ENCODE measurements around the gene POC5. TPM values are rescaled to one million over a fixed set of nuclear protein-coding genes. Genes with fewer than 3 reads are reported as not detected.

The POC5 gene
- total and polyA plus RNA-seq, 2 experiments from 2014 or later, result 4.6 to 19.2 TPM

- no peaks in the 10 kb centered on the region for H4K20me1 ChIP-seq (ENCODE audit: insufficient read depth, poor library complexity, severe bottlenecking)
- TF ChIP-seq EZH2phosphoT487 (IDR thresholded peaks at IDR 0.05; ENCODE audit: low read depth, severe bottlenecking, unreplicated experiment) (no peak), CTCF (IDR thresholded peaks at IDR 0.05; ENCODE audit: poor library complexity) (no peak), EZH2 (IDR thresholded peaks at IDR 0.05; ENCODE audit: borderline replicate concordance) (no peak)
- no peaks in the 10 kb centered on the region for H3K9me2 ChIP-seq (replicated peaks; ENCODE audit: insufficient read depth)
- peaks cover 31% of the 10 kb centered on the region for H3K79me2 ChIP-seq
- no peaks in the 10 kb centered on the region for H3K27me3 ChIP-seq
- H3K36me3 ChIP-seq (replicated peaks; ENCODE audit: insufficient read depth, low read depth), result no peaks in the 10 kb centered on the region
- H3K4me1 ChIP-seq (ENCODE audit: insufficient read depth), result no peaks in the 10 kb centered on the region
- no peak overlapping the region for H3K4me3 ChIP-seq
- no peak overlapping the region for H3K4me2 ChIP-seq
- DNase-seq (ENCODE audit: low spot score), result no peak
- no peaks in the 10 kb centered on the region for H3K9me3 ChIP-seq (ENCODE audit: low read depth)
- H3K27ac ChIP-seq, result no peak overlapping the region
- H2AFZ ChIP-seq, result no peak overlapping the region
- 93% methylated on average over 1 of the region's 1 CpG for WGBS (ENCODE audit: low lambda C conversion rate, missing lambda C conversion rate)
Measured at GRCh38 chr5:75710637-75711036, 6.6 kb downstream of the POC5 start.

- Histone ChIP-seq H3K4me2 (no peak overlapping the region), H3K27me3 (no peaks in the 10 kb centered on the region)
Measured at GRCh38 chr5:75707911-75708509, 9.2 kb downstream of the POC5 start.

GRCh38 chr5:75706775-75707174 lies 10.5 kb downstream of the POC5 start:
- TF ChIP-seq EZH2 (IDR thresholded peaks at IDR 0.05; ENCODE audit: borderline replicate concordance) (no peak), EZH2phosphoT487 (IDR thresholded peaks at IDR 0.05; ENCODE audit: low read depth, severe bottlenecking, unreplicated experiment) (no peak), CTCF (IDR thresholded peaks at IDR 0.05; ENCODE audit: poor library complexity) (no peak)
- no peaks in the 10 kb centered on the region for H3K4me1 ChIP-seq (ENCODE audit: insufficient read depth)
- no peaks in the 10 kb centered on the region for H3K9me3 ChIP-seq (ENCODE audit: low read depth)
- H3K4me3 ChIP-seq, result no peak overlapping the region
- H3K79me2 ChIP-seq, result no peaks in the 10 kb centered on the region
- H3K36me3 ChIP-seq (replicated peaks; ENCODE audit: insufficient read depth, low read depth), result no peaks in the 10 kb centered on the region
- H3K27ac ChIP-seq, result no peak overlapping the region
- no peaks in the 10 kb centered on the region for H3K27me3 ChIP-seq
- H2AFZ ChIP-seq, result no peak overlapping the region
- no peaks in the 10 kb centered on the region for H3K9me2 ChIP-seq (replicated peaks; ENCODE audit: insufficient read depth)
- H4K20me1 ChIP-seq (ENCODE audit: insufficient read depth, poor library complexity, severe bottlenecking), result no peaks in the 10 kb centered on the region
- no peak overlapping the region for H3K4me2 ChIP-seq
- WGBS (ENCODE audit: low lambda C conversion rate, missing lambda C conversion rate), result 50% methylated on average over 3 of the region's 3 CpGs
- DNase-seq (ENCODE audit: low spot score), result no peak

More at GRCh38 chr5:75707911-75708509, 9.2 kb downstream of the POC5 start:
- Histone ChIP-seq H2AFZ (no peak overlapping the region), H3K4me3 (no peak overlapping the region), H3K36me3 (replicated peaks; ENCODE audit: insufficient read depth, low read depth) (no peaks in the 10 kb centered on the region), H4K20me1 (ENCODE audit: insufficient read depth, poor library complexity, severe bottlenecking) (no peaks in the 10 kb centered on the region), H3K79me2 (peaks cover 10% of the 10 kb centered on the region), H3K4me1 (ENCODE audit: insufficient read depth) (no peaks in the 10 kb centered on the region), H3K9me2 (replicated peaks; ENCODE audit: insufficient read depth) (no peaks in the 10 kb centered on the region), H3K9me3 (ENCODE audit: low read depth) (no peaks in the 10 kb centered on the region), H3K27ac (no peak overlapping the region)
- 81% methylated on average over 1 of the region's 1 CpG for WGBS (ENCODE audit: low lambda C conversion rate, missing lambda C conversion rate)
- TF ChIP-seq CTCF (IDR thresholded peaks at IDR 0.05; ENCODE audit: poor library complexity) (no peak), EZH2 (IDR thresholded peaks at IDR 0.05; ENCODE audit: borderline replicate concordance) (no peak), EZH2phosphoT487 (IDR thresholded peaks at IDR 0.05; ENCODE audit: low read depth, severe bottlenecking, unreplicated experiment) (no peak)
- no peak for DNase-seq (ENCODE audit: low spot score)

Data from hepatocyte (in vitro differentiated cells).